Hematopoietic multipotent progenitor cell treated with erythropoietin and hydrocortisone succinate and interleukin-3 and kit ligand, for 8 days (in vitro differentiated cells): ENCODE results near the gene ERICH4.
"Not testable (repeated sequence)": the region's sequence is repeated elsewhere in the genome, so short reads cannot be mapped to it uniquely, and the experiment has no call there.

Experiments
- DNase-seq: peaks from one replicate; pipeline ENCODE4 v3.0.0-alpha.2; 2015

The ERICH4 gene

GRCh38 chr19:41415154-41415571, 27.8 kb upstream of the ERICH4 start:
- DNase-seq: no peak

- no peak for DNase-seq
Measured at GRCh38 chr19:41416194-41416674, 26.7 kb upstream of the ERICH4 start.

- DNase-seq: peak; percentile 12
Measured at GRCh38 chr19:41420101-41420880, 22.7 kb upstream of the ERICH4 start.

- no peak for DNase-seq
Measured at GRCh38 chr19:41421314-41421713, 21.6 kb upstream of the ERICH4 start.

DNA sequence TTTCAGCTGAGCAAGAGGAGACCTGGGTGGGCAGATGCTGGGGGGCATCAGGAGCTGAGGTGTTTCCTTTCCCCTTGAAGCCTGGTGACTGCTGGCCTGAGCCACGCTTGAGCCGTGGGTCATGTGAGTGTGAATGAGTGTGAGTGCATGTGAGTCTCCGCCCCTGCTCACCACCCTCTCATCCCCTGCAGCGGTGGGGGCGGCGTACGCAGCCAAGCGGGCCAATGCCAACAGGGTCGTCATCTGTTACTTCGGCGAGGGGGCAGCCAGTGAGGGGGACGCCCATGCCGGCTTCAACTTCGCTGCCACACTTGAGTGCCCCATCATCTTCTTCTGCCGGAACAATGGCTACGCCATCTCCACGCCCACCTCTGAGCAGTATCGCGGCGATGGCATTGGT, 21.0 kb upstream of the ERICH4 start:
- no peak for DNase-seq

DNA sequence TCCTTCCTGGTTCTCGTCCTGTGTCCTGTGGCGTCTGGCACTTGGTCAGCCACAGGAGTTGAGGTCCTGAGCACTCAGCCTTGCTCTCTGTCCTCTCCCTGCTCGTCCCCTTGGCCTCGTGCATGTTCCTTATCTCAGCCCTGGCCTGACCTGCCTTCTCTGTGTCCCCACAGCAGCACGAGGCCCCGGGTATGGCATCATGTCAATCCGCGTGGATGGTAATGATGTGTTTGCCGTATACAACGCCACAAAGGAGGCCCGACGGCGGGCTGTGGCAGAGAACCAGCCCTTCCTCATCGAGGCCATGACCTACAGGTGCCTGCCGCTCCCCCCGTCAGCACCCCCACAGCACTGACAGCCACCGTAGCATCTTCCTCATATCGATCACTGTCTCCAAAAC, 20.5 kb upstream of the ERICH4 start:
- no peak for DNase-seq

GRCh38 chr19:41422955-41423354, 20.0 kb upstream of the ERICH4 start:
- DNase-seq: no peak

DNA sequence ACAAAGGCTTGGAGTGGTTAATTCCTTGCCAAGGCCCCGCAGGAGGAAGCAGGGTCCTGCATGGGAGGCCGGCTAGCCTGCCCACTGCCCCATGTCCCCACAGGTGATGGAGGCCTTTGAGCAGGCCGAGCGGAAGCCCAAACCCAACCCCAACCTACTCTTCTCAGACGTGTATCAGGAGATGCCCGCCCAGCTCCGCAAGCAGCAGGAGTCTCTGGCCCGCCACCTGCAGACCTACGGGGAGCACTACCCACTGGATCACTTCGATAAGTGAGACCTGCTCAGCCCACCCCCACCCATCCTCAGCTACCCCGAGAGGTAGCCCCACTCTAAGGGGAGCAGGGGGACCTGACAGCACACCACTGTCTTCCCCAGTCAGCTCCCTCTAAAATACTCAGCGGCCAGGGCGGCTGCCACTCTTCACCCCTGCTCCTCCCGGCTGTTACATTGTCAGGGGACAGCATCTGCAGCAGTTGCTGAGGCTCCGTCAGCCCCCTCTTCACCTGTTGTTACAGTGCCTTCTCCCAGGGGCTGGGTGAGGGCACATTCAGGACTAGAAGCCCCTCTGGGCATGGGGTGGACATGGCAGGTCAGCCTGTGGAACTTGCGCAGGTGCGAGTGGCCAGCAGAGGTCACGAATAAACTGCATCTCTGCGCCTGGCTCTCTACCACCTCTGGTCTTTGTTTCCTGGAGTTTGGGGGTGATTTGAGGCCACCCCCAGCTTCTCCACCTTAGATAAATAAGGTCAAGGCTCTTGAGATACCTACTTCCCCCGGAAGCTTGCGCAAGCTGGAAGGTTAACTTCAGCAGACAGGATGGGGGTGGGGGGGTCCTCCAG, 18.4 kb upstream of the ERICH4 start:
- DNase-seq: no peak

DNA sequence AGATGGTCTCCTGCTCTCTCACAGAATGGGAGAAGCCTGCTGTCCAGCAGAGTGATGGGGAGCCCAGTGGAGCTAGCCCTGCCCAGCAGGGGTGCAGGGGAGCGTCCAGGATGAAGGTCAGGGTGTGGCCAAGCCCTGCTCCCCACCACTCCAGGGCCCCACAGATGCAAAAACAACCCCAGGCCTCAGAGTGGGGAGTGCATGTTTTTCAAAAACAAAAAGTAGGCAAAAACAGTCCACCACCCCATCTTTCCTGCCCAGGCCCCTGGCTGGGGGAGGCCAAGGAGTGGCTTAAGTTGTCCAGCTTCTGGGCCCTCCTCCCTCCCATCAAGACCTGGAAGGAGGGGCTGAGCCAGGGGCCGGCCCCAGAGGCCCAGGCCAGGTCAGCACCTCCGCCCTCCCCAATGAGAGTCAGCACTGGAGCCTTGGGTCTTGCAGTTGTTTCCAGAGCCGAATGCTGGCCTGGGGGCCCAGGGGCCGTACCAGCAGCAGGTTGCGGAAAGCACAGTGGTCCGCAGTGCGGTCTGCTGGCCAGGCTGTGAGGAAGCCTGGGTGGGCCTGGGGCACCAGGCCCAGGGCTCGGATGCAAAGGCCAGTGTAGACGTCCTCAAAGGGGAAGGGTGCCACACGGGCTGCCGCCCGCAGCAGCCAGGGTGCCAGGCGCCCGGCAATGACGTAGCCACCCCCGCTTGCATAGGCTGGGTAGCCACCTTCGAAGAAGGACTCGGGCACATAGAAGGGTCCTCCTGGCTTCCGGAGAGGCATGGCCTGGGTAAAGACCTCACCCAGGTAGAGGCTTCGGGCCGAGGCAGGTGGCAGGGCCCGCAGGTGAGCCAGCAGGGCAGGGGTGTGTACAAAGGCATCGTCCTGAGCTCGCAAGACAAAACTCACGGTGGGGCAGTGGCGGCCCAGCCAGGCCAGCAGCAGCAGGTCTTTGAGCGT, 17.5 kb upstream of the ERICH4 start:
- DNase-seq: no peak

- no peak for DNase-seq
Measured at GRCh38 chr19:41426116-41426841, 16.7 kb upstream of the ERICH4 start.

DNA sequence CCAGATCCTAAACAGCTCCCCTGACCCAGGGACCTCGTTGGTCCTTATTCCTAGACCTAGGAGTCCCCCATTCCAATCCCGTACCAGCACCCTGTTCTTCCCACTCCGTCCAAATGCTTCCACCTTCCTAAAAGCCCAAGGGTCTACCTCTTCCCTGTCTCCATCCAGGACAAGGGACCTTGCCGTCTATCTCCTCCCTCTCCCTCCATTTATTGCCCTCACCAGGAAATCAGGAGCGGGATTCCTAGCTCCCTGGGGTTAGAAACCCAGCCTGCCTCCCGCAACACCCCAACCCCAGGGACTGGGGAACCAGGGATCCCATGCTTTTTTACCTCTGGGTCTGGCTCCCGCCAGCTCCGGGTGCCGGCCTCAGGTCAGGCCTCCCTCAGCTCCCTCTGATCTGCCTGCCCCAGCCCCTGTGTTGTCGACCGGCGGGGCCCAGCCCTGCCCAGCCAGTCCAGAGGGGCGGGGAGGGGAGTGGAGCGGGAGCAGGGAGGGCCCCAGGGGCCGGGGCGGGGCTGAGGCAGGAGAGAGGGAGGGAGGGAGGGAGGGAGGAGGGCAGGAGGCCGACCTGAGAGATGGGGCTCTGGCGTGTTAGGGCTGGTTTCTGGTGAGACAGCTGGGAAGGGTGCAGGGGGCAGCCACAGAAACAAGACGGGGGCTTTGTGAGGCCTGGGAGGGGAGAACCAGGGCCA, 15.9 kb upstream of the ERICH4 start, which contains the start of gene B3GNT8:
Gene B3GNT8 (minus strand): TSS at position 423 of the 695 bp plus-strand sequence. CDS start 596 bp downstream, outside the sequence.
- DNase-seq: peak; percentile 74

DNA sequence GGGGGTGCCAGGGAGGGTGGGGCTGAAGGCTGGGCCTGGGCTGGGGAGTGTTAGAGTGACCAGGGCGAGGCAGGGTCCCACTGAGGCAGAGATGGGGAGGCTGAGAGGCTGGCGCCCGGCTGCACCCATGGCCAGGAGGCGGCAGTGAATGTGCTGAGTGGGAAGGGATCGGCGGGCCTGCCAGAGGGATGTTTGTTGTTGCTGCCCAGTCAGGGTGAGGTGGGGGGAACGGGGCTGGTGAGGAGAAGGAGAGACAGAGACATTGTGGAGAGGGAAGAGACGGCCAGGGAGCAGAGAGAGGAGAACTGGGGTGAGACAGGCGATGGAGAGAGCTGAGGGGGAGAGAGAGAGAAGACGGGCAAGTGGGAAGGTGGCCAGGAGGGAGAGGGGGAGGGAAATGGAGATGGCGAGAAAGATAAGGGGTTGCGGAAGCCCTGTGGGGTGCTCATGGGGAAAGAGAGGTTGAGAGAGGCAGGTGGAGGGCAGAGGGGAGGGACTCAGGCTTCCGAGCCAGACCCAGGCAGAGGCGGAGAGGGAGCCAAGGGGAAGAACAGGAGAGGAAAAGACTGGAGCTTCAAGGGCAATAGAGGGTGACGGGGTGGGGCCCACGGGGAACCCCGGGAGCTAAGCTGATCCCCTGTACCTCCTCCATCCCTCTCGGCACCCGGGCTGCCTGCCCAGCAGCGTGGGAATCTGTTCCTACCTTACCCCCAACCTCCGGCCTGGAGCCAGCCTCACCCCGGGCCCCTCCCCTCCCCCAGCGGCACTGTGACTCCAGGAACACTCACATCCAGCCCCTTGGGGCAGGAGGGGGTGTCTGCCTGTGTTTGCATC, 15.1 kb upstream of the ERICH4 start:
- DNase-seq: peak; percentile 51

DNA sequence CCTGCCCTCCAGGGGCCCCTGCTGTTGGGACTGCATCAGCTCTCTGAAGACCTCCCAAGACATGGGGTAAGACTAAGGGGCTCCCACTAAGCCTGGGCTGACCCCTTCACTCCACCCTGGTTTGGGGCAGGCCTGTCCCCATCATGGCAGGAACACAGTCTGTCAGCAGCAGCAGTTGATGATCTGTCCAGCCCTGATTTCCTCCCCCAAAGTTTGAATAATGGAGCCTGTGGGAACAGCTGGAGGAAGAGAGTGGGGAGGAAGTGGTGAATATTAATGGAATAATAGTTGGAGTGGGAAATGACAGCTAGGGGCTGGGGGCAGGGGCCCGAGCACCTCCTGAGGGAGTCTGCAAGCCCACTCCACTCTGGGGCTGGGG, 14.5 kb upstream of the ERICH4 start:
- DNase-seq: no peak

DNA sequence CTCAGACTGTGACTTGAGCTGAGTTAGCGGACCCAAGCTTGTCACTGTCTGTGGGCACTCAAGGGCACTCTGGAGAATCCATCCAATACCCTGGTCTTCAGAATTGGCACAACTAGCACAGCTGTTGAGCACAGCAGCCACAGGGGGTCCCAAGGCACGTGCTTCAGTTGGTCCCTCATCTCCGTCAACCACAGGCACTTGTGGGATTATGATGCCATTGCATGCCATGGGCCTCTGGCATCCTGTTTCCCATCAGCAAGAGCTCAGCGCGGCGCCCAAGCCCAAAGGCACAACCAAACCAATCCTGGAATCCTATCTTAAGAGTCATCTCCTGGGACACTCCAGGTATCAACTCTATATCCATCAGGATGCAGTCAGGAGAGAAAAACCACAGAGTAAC, 12.0 kb upstream of the ERICH4 start:
- no peak for DNase-seq

GRCh38 chr19:41431426-41432386, 11.2 kb upstream of the ERICH4 start:
- DNase-seq: peak; percentile 49

- no peak for DNase-seq
Measured at GRCh38 chr19:41433171-41433570, 9.8 kb upstream of the ERICH4 start.

- no peak for DNase-seq
Measured at GRCh38 chr19:41434450-41434849, 8.5 kb upstream of the ERICH4 start.

DNA sequence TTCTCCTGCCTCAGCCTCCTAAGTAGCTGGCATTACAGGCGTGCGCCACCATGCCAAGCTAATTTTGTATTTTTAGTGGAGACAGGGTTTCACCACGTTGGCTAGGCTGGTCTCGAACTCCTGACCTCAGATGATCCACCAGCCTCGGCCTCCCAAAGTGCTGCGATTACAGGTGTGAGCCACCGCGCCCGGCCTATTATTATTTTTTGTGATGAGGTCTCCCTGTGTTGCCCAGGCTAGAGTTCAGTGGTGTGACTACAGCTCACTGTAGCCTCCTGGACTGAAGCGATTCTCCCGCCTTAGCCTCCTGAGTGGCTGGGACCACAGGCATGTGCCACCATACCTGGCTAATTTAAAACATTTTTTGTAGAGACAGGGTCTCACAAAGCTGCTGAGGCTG, 7.6 kb upstream of the ERICH4 start:
- not testable (repeated sequence) for DNase-seq
